ENCODE results near the gene CLP1. TPM values are rescaled to one million over a fixed set of nuclear protein-coding genes. Genes with fewer than 3 reads are reported as not detected.

The CLP1 gene
- total and polyA plus RNA-seq, 4 donors = 5.9 to 12.3 (median 8.3) TPM

- H3K9ac ChIP-seq (ENCODE audit: low read depth in 1 of 2, low read length in 2 of 2) = no peak overlapping the region
- H3K27ac ChIP-seq (ENCODE audit: low read depth in 1 of 2, low read length in 2 of 2) = no peak overlapping the region
- no peaks in the 10 kb centered on the region for H3K27me3 ChIP-seq (ENCODE audit: control insufficient read depth in 4 of 4, insufficient read depth in 4 of 4, low read length in 3 of 4)
- TF ChIP-seq YY1 (IDR thresholded peaks at IDR 0.05) (no peak), JUND (IDR thresholded peaks at IDR 0.05) (no peak), NR2F2 (IDR thresholded peaks at IDR 0.05) (no peak), FOXA1 (IDR thresholded peaks at IDR 0.05) (no peak), EGR1 (IDR thresholded peaks at IDR 0.05; ENCODE audit: low read depth in 2 of 2) (no peak), HNF4G (IDR thresholded peaks at IDR 0.05) (no peak), RAD21 (IDR thresholded peaks at IDR 0.05) (no peak), TAF1 (conservative IDR thresholded peaks at IDR 0.05) (no peak), GABPA (IDR thresholded peaks at IDR 0.05 in 1 of 2, conservative IDR thresholded peaks at IDR 0.05 in 1 of 2) (no peak), ZBTB33 (IDR thresholded peaks at IDR 0.05) (no peak), SP1 (IDR thresholded peaks at IDR 0.05) (no peak), FOXA2 (IDR thresholded peaks at IDR 0.05) (no peak), HNF4A (conservative IDR thresholded peaks at IDR 0.05) (no peak), MAX (IDR thresholded peaks at IDR 0.05) (no peak)
- TF ChIP-seq, protein P1, sequence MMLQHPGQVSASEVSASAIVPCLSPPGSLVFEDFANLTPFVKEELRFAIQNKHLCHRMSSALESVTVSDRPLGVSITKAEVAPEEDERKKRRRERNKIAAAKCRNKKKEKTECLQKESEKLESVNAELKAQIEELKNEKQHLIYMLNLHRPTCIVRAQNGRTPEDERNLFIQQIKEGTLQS (IDR thresholded peaks at IDR 0.05) = no peak
- TF ChIP-seq, protein P2, sequence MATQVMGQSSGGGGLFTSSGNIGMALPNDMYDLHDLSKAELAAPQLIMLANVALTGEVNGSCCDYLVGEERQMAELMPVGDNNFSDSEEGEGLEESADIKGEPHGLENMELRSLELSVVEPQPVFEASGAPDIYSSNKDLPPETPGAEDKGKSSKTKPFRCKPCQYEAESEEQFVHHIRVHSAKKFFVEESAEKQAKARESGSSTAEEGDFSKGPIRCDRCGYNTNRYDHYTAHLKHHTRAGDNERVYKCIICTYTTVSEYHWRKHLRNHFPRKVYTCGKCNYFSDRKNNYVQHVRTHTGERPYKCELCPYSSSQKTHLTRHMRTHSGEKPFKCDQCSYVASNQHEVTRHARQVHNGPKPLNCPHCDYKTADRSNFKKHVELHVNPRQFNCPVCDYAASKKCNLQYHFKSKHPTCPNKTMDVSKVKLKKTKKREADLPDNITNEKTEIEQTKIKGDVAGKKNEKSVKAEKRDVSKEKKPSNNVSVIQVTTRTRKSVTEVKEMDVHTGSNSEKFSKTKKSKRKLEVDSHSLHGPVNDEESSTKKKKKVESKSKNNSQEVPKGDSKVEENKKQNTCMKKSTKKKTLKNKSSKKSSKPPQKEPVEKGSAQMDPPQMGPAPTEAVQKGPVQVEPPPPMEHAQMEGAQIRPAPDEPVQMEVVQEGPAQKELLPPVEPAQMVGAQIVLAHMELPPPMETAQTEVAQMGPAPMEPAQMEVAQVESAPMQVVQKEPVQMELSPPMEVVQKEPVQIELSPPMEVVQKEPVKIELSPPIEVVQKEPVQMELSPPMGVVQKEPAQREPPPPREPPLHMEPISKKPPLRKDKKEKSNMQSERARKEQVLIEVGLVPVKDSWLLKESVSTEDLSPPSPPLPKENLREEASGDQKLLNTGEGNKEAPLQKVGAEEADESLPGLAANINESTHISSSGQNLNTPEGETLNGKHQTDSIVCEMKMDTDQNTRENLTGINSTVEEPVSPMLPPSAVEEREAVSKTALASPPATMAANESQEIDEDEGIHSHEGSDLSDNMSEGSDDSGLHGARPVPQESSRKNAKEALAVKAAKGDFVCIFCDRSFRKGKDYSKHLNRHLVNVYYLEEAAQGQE (IDR thresholded peaks at IDR 0.05) = no peak
- TF ChIP-seq, protein P3, sequence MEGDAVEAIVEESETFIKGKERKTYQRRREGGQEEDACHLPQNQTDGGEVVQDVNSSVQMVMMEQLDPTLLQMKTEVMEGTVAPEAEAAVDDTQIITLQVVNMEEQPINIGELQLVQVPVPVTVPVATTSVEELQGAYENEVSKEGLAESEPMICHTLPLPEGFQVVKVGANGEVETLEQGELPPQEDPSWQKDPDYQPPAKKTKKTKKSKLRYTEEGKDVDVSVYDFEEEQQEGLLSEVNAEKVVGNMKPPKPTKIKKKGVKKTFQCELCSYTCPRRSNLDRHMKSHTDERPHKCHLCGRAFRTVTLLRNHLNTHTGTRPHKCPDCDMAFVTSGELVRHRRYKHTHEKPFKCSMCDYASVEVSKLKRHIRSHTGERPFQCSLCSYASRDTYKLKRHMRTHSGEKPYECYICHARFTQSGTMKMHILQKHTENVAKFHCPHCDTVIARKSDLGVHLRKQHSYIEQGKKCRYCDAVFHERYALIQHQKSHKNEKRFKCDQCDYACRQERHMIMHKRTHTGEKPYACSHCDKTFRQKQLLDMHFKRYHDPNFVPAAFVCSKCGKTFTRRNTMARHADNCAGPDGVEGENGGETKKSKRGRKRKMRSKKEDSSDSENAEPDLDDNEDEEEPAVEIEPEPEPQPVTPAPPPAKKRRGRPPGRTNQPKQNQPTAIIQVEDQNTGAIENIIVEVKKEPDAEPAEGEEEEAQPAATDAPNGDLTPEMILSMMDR (IDR thresholded peaks at IDR 0.05; ENCODE audit: low read depth, low read length, missing input control) = no peak
- peaks cover 9 to 25% (median 16%) of the 10 kb centered on the region in 4 donors for H3K36me3 ChIP-seq (ENCODE audit: control insufficient read depth in 4 of 4, insufficient read depth in 3 of 4, low read depth in 1 of 4, low read length in 3 of 4)
- no peak for DNase-seq (ENCODE audit: low spot score)
- no peak overlapping the region for H3K4me3 ChIP-seq (ENCODE audit: low read depth in 1 of 3, low read length in 3 of 3)
- H3K4me1 ChIP-seq (ENCODE audit: control insufficient read depth in 4 of 4, insufficient read depth in 4 of 4, low read length in 3 of 4) = peaks cover 3 to 17% (median 8%) of the 10 kb centered on the region in 4 donors
- H3K9me3 ChIP-seq (ENCODE audit: control insufficient read depth in 4 of 4, low read length in 3 of 4) = no peaks in the 10 kb centered on the region
- 93% methylated on average over 14 of the region's 14 CpGs for WGBS
Observed at GRCh38 chr11:57659669-57660068, 2.1 kb downstream of the CLP1 start.

All from liver (tissue), 9 donors.